K562 (cell line): ENCODE results near the gene HOXB6. TPM values are rescaled to one million over a fixed set of nuclear protein-coding genes. Genes with fewer than 3 reads are reported as not detected.
A peak's percentile ranks its signal among the peaks of the same experiment; 100 is the strongest.

Source experiments
- CBX3 ChIP-seq, 2 experiments: IDR thresholded peaks; 1 replicate in 1 of 2; 2 replicates in 1 of 2; pipeline ENCODE4 v1.6.1; 2012; ENCODE audit warnings: inconsistent platforms in 2 of 2, low read length in 2 of 2, borderline replicate concordance in 1 of 2, control low read depth in 1 of 2
- CREBBP ChIP-seq: IDR thresholded peaks from one replicate; pipeline ENCODE4 v1.6.1; 2012; ENCODE audit warnings: low read depth, mild to moderate bottlenecking, control low read depth, inconsistent platforms, low read length
- CTBP1 ChIP-seq: fragments of 450-650 bp; IDR thresholded peaks from 2 replicates; pipeline ENCODE4 v1.6.1; 2016; ENCODE audit warnings: borderline replicate concordance
- E2F6 ChIP-seq, 2 experiments: IDR thresholded peaks; 2 replicates each; pipeline ENCODE4 v1.6.1; 2011; ENCODE audit warnings: borderline replicate concordance in 1 of 2, control low read depth in 1 of 2, low read depth in 1 of 2, low read length in 1 of 2, mild to moderate bottlenecking in 1 of 2, mixed read lengths in 1 of 2, moderate library complexity in 1 of 2; ENCODE audit not compliant: insufficient read depth in 1 of 2, insufficient read length in 1 of 2, poor library complexity in 1 of 2, severe bottlenecking in 1 of 2; ENCODE audit errors: extremely low read depth in 1 of 2
- ETV1 ChIP-seq: fragments of 450-650 bp; conservative IDR thresholded peaks from 2 replicates; pipeline ENCODE4 v1.6.1; 2016; ENCODE audit warnings: missing genetic modification characterization, control low read depth, low read depth, missing compliant biosample characterization
- EWSR1 ChIP-seq: fragments of 450-650 bp; IDR thresholded peaks from 2 replicates; pipeline ENCODE4 v1.6.1; 2018; ENCODE audit warnings: borderline replicate concordance, mild to moderate bottlenecking, low read depth, moderate library complexity; ENCODE audit not compliant: partially characterized antibody
- HNRNPUL1 ChIP-seq: fragments of 200-400 bp; formaldehyde crosslinking; IDR thresholded peaks from 2 replicates; pipeline ENCODE4 v1.6.1; 2017; ENCODE audit warnings: low read length
- ID3 ChIP-seq, 2 experiments: fragments of 250-450 bp in 1 of 2; fragments of 450-650 bp in 1 of 2; sonication (Bioruptor Pico) in 1 of 2; IDR thresholded peaks; 2 replicates each; pipeline versions ENCODE4 v1.6.1 to v1.8.0; 2016 to 2021; ENCODE audit warnings: mild to moderate bottlenecking in 2 of 2, moderate library complexity in 2 of 2, missing compliant biosample characterization in 1 of 2, missing genetic modification characterization in 1 of 2
- KHSRP ChIP-seq: fragments of 450-650 bp; IDR thresholded peaks from 2 replicates; pipeline ENCODE4 v1.6.1; 2017
- MTF1 ChIP-seq: fragments of 250-450 bp; sonication (Bioruptor Pico); IDR thresholded peaks from 2 replicates; pipeline ENCODE4 v1.9.0; 2021; ENCODE audit warnings: moderate library complexity, mild to moderate bottlenecking, inconsistent platforms, borderline replicate concordance
- MYC ChIP-seq, 2 experiments: fragments of 250-450 bp in 1 of 2; sonication (Bioruptor Pico) in 1 of 2; IDR thresholded peaks; 2 replicates each; pipeline versions ENCODE4 v1.5.1 to v1.6.1; 2012 to 2021; ENCODE audit warnings: low read depth in 2 of 2, borderline replicate concordance in 1 of 2, improper control_type of control experiment in 1 of 2, low read length in 1 of 2, mild to moderate bottlenecking in 1 of 2, moderate library complexity in 1 of 2
- NCOA4 ChIP-seq: fragments of 450-650 bp; IDR thresholded peaks from 2 replicates; pipeline ENCODE4 v1.6.1; 2018; ENCODE audit warnings: mild to moderate bottlenecking; ENCODE audit not compliant: partially characterized antibody
- PCBP1 ChIP-seq: fragments of 200-400 bp; formaldehyde crosslinking; IDR thresholded peaks from 2 replicates; pipeline ENCODE4 v1.6.1; 2018; ENCODE audit warnings: mild to moderate bottlenecking, low read depth, low read length; ENCODE audit not compliant: poor library complexity, severe bottlenecking
- PRMT5 ChIP-seq: sonication (generic); formaldehyde crosslinking; IDR thresholded peaks from 2 replicates; pipeline ENCODE4 v1.5.0; 2020; ENCODE audit warnings: missing genetic modification reagents
- PYGO2 ChIP-seq: fragments of 450-650 bp; IDR thresholded peaks from 2 replicates; pipeline ENCODE4 v1.6.1; 2016; ENCODE audit warnings: mild to moderate bottlenecking, missing genetic modification characterization, moderate library complexity, missing compliant biosample characterization
- RAD51 ChIP-seq: fragments of 450-650 bp; IDR thresholded peaks from 2 replicates; pipeline ENCODE4 v1.7.1; 2016; ENCODE audit warnings: low read depth, mild to moderate bottlenecking, borderline replicate concordance
- RNF2 ChIP-seq: sonication (generic); IDR thresholded peaks from 2 replicates; pipeline ENCODE4 v1.6.1; 2016
- TOE1 ChIP-seq, 2 experiments: fragments of 450-650 bp in 1 of 2; sonication (generic) in 1 of 2; formaldehyde crosslinking in 1 of 2; IDR thresholded peaks; 2 replicates each; pipeline versions ENCODE4 v1.7.1 to v1.8.0; 2016 to 2022; ENCODE audit warnings: borderline replicate concordance in 2 of 2, mild to moderate bottlenecking in 2 of 2, antibody characterized with exemption in 1 of 2, inconsistent platforms in 1 of 2, low read depth in 1 of 2, missing genetic modification reagents in 1 of 2, moderate library complexity in 1 of 2
- ZFPM2 ChIP-seq: fragments of 250-450 bp; sonication (Bioruptor Pico); IDR thresholded peaks from 2 replicates; pipeline ENCODE4 v1.5.1; 2022; ENCODE audit warnings: mild to moderate bottlenecking
- ZNF253 ChIP-seq: fragments of 250-450 bp; sonication (Bioruptor Pico); conservative IDR thresholded peaks from 2 replicates; pipeline ENCODE4 v1.6.1; 2021; ENCODE audit warnings: mild to moderate bottlenecking
- ZNF512 ChIP-seq: IDR thresholded peaks from 2 replicates; pipeline ENCODE4 v1.6.1; 2016; ENCODE audit warnings: missing genetic modification characterization, missing compliant biosample characterization
- ZNF644 ChIP-seq: fragments of 200-800 bp; sonication (Bioruptor generic); IDR thresholded peaks from 2 replicates; pipeline ENCODE4 v1.6.1; 2016; ENCODE audit warnings: low read depth, missing genetic modification characterization, missing compliant biosample characterization
- polyA plus RNA-seq, 8 experiments: library from polyadenylated mRNA; depleted of rRNA in 4 of 8; stranded (reverse) in 5 of 8; unstranded in 3 of 8; fragments of >200 nt; fragmentation: Nextera tagmentation in 2 of 8; fragmentation: Illumina TruSeq in 1 of 8; extraction: Ambion mirVana in 2 of 8; extraction: Trizol in 1 of 8; gene quantifications; 2 replicates each; pipeline versions ENCODE4 v1.2.1 to v1.2.3, GENCODE V29; 2011 to 2014; ENCODE audit warnings: inconsistent platforms in 1 of 8, missing spikeins in 1 of 8
- total RNA-seq, 7 experiments: library from RNA; depleted of rRNA in 6 of 7; stranded (reverse); fragments of >200 nt in 6 of 7; fragmentation: Illumina TruSeq in 2 of 7; extraction: Trizol in 2 of 7; gene quantifications; 2 replicates each; pipeline versions ENCODE4 v1.2.1 to v1.2.3, GENCODE V29; 2011 to 2021; ENCODE audit warnings: low replicate concordance in 1 of 7

Gene HOXB6
- total and polyA plus RNA-seq, 9 of the 15 experiments (the other 6 are each of a cell fraction or from before 2014, with no cell fraction given), result 1.2 to 14.8 (median 4.9) TPM

- TF ChIP-seq RAD51 (no peak), KHSRP (no peak), ZFPM2 (no peak), CBX3 (IDR thresholded peaks at IDR 0.05; ENCODE audit: borderline replicate concordance in 1 of 2, low read length in 2 of 2) (no peak), ZNF644 (no peak), CREBBP (no peak), PYGO2 (no peak), ZNF253 (CRISPR knock-in tag) (no peak), E2F6 (IDR thresholded peaks at IDR 0.05; ENCODE audit: borderline replicate concordance in 1 of 2, extremely low read depth in 1 of 2, insufficient read depth in 1 of 2, insufficient read length in 1 of 2, low read depth in 1 of 2, low read length in 1 of 2, poor library complexity in 1 of 2, severe bottlenecking in 1 of 2) (peak in 1 of 2 experiments; percentile 19), ZNF512 (tag) (no peak), TOE1 (IDR thresholded peaks at IDR 0.05; ENCODE audit: borderline replicate concordance) (0 out of 2 replicates have a peak, but pooled peaks have one; percentile 37), TOE1 (CRISPR knock-in tag; IDR thresholded peaks at IDR 0.05; ENCODE audit: borderline replicate concordance, low read depth) (no peak), ID3 (CRISPR knock-in tag; IDR thresholded peaks at IDR 0.05) (no peak), ID3 (tag; IDR thresholded peaks at IDR 0.05) (no peak), HNRNPUL1 (no peak), PRMT5 (CRISPR knock-in tag) (no peak), CTBP1 (no peak), EWSR1 (no peak), PCBP1 (no peak), NCOA4 (no peak), MYC (IDR thresholded peaks at IDR 0.05; ENCODE audit: low read depth, low read length) (peak; percentile 2; the same call in 1 of the 2 replicates), MYC (CRISPR knock-in tag; IDR thresholded peaks at IDR 0.05; ENCODE audit: borderline replicate concordance, low read depth) (no peak), ETV1 (tag) (no peak), MTF1 (CRISPR knock-in tag) (no peak), RNF2 (no peak)
Measured at GRCh38 chr17:48634493-48635208, 29.9 kb upstream of the HOXB6 start (continued).
